Osteocyte (in vitro differentiated cells): Measurements from ENCODE around the gene SPTBN2. TPM values are rescaled to one million over a fixed set of nuclear protein-coding genes. Genes with fewer than 3 reads are reported as not detected.
A peak's percentile ranks its signal among the peaks of the same experiment; 100 is the strongest.

ENCODE experiments used
- DNase-seq: peaks from one replicate; pipeline ENCODE4 v3.0.0; 2021; ENCODE audit warnings: mixed read lengths; ENCODE audit not compliant: unreplicated experiment; ENCODE audit errors: extremely low spot score
- H3K27ac Mint-ChIP-seq: one replicate; pipeline ENCODE4 v1.8.0; 2021; ENCODE audit warnings: mild to moderate bottlenecking, mixed read lengths; ENCODE audit not compliant: unreplicated experiment
- H3K27me3 Mint-ChIP-seq: one replicate; pipeline ENCODE4 v1.8.0; 2021; ENCODE audit warnings: mixed read lengths; ENCODE audit not compliant: unreplicated experiment
- H3K36me3 Mint-ChIP-seq: one replicate; pipeline ENCODE4 v1.8.0; 2021; ENCODE audit warnings: mixed read lengths; ENCODE audit not compliant: unreplicated experiment
- H3K4me1 Mint-ChIP-seq: one replicate; pipeline ENCODE4 v1.8.0; 2021; ENCODE audit warnings: mixed read lengths; ENCODE audit not compliant: unreplicated experiment
- H3K4me3 Mint-ChIP-seq: one replicate; pipeline ENCODE4 v1.8.0; 2021; ENCODE audit warnings: mild to moderate bottlenecking, moderate library complexity, mixed read lengths; ENCODE audit not compliant: unreplicated experiment
- H3K9me3 Mint-ChIP-seq: one replicate; pipeline ENCODE4 v1.8.0; 2021; ENCODE audit warnings: mixed read lengths; ENCODE audit not compliant: unreplicated experiment
- CTCF ChIP-seq: fragments of 200-600 bp; sonication (generic); IDR thresholded peaks from 2 replicates; pipeline ENCODE4 v1.5.0; 2021; ENCODE audit warnings: antibody characterized with exemption, mild to moderate bottlenecking, moderate library complexity
- total RNA-seq: library from RNA; stranded (reverse); gene quantifications from 2 replicates; pipeline ENCODE4 v1.2.1, GENCODE V29; 2021

SPTBN2 gene
- total RNA-seq, 1 donor from 2014 or later = 12.6 TPM

DNA sequence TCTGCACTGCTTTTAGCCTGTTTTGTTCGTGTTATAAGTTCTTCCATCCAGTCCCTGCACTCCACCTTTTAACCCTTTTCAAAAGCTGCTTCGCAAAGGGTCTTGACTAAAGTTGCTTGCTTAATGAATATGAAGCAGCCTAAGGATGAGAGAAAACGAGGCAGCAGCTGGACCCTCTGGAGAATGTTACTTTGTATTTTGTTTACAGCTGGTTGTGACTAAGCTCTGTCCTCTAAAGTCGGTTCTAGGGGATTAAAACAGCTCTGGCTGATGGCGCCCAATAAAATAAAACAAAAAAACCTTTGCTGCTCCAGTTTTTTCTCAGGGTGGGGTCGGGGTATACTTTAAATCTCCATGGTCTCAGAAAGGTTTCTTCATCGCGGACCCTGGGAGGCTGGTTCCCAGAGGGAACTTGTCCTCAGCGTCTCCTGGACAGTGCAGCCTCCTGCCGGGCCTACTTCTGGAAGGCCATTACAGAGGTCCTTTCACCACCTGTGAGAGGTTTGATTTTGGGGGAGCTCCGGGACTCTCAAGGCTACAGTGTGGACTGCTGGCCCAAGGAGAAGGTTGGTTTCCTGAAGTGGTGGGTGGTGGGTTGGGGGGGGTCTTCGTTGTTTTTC lies 91.3 kb downstream of the SPTBN2 start:
- TF ChIP-seq CTCF = no peak
- H3K27ac Mint-ChIP-seq = peak overlapping the region; percentile 98
- H3K4me3 Mint-ChIP-seq = peak overlapping the region; percentile 97
- DNase-seq = no peak
- no peaks in the 10 kb centered on the region for H3K9me3 Mint-ChIP-seq
- H3K27me3 Mint-ChIP-seq = no peaks in the 10 kb centered on the region
- H3K4me1 Mint-ChIP-seq = peaks cover 49% of the 10 kb centered on the region
- H3K36me3 Mint-ChIP-seq = peaks cover 33% of the 10 kb centered on the region

DNA sequence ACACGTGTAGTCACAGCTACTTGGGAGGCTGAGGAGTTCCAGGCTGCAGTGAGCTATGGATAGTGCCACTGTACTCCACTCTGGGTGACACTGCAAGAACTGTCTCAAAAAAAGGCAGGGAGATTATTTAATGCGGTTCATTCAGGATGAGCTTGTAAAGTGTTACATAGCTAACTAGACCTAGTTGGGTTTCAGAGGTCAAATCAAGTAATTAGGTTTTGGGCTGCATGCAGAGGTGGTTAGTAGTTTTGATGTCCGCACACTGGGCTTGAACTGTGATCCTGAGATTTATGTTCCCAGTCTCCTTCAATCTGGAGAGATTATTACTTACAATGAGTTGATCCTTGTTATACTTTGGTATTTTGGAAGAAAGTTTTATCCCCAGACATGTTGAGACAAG lies 92.6 kb downstream of the SPTBN2 start:
- no peaks in the 10 kb centered on the region for H3K9me3 Mint-ChIP-seq
- peaks cover 22% of the 10 kb centered on the region for H3K36me3 Mint-ChIP-seq
- H3K4me1 Mint-ChIP-seq = peaks cover 36% of the 10 kb centered on the region
- no peaks in the 10 kb centered on the region for H3K27me3 Mint-ChIP-seq
- H3K4me3 Mint-ChIP-seq = no peak overlapping the region
- H3K27ac Mint-ChIP-seq = peak overlapping the region; percentile 37
- no peak for DNase-seq
- TF ChIP-seq CTCF = no peak

Other genes with a start within 250 kb of the SPTBN2 start
- 32.9 and 41.0 TPM in 2 replicates for gene DPP3, start 248.8 kb downstream of the SPTBN2 start, total RNA-seq
- 44.1 and 51.1 TPM in 2 replicates for gene BBS1, start 218.6 kb downstream of the SPTBN2 start, total RNA-seq
- gene ZDHHC24, start 183.2 kb downstream of the SPTBN2 start, total RNA-seq = 15.7 and 16.6 TPM in 2 replicates
- 0.11 TPM in 1 of 2 replicates, not detected in the other for gene ACTN3, start 182.3 kb downstream of the SPTBN2 start, total RNA-seq
- gene CTSF, start 160.6 kb downstream of the SPTBN2 start, total RNA-seq = not detected in 2 replicates
- gene CCDC87, start 136.2 kb downstream of the SPTBN2 start, total RNA-seq = 0.19 and 0.39 TPM in 2 replicates
- gene CCS, start 136.0 kb downstream of the SPTBN2 start, total RNA-seq = 42.1 and 46.8 TPM in 2 replicates
- gene RBM14, start 112.6 kb downstream of the SPTBN2 start, total RNA-seq = 59.2 and 62.6 TPM in 2 replicates
- 158 and 167 TPM in 2 replicates for gene RBM4, start 90.5 kb downstream of the SPTBN2 start, total RNA-seq
- 31.2 and 31.4 TPM in 2 replicates for gene RBM4B, start 51.3 kb downstream of the SPTBN2 start, total RNA-seq
- gene RCE1, start 114.2 kb upstream of the SPTBN2 start, total RNA-seq = 20.3 and 21.3 TPM in 2 replicates
- gene LRFN4, start 127.8 kb upstream of the SPTBN2 start, total RNA-seq = 41.7 and 45.0 TPM in 2 replicates
- 41.7 and 49.1 TPM in 2 replicates for gene PC, start 229.2 kb upstream of the SPTBN2 start, total RNA-seq
- gene C11orf86, start 246.1 kb upstream of the SPTBN2 start, total RNA-seq = not detected in 2 replicates